SK-N-SH (cell line): Measurements from ENCODE around the gene TXNRD1. TPM values are rescaled to one million over a fixed set of nuclear protein-coding genes. Genes with fewer than 3 reads are reported as not detected.

ENCODE experiments used
- CTCF ChIA-PET: fragments of 300-600, 350-600 bp; formaldehyde crosslinking; extraction: SDS; loops from one replicate; lab custom pipeline; 2021; lab: Yijun Ruan, JAX
- POLR2A ChIA-PET: fragments of 350-600 bp; sonication (Branson Sonifier 250); formaldehyde crosslinking; extraction: SDS; loops from one replicate; lab custom pipeline; 2020; ENCODE audit warnings: antibody characterized with exemption, inconsistent platforms; lab: Yijun Ruan, JAX
- DNase-seq: peaks from one replicate; pipeline ENCODE4 v3.0.0; 2012
- H2AFZ ChIP-seq: fragments of 200-600 bp; sonication (generic); 2 replicates; pipeline ENCODE4 v1.8.1; 2016; ENCODE audit warnings: antibody characterized with exemption, mild to moderate bottlenecking, low read depth
- H3F3A ChIP-seq: fragments of 200-600 bp; sonication (generic); replicated peaks from 2 replicates; pipeline ENCODE3; 2016; ENCODE audit warnings: antibody characterized with exemption, mild to moderate bottlenecking; ENCODE audit not compliant: insufficient read depth
- H3K27ac ChIP-seq, 2 experiments: fragments of 200-500 bp in 1 of 2; fragments of 200-600 bp in 1 of 2; sonication (Bioruptor generic) in 1 of 2; sonication (generic), shearing (Covaris generic) in 1 of 2; 2 replicates each; pipeline versions ENCODE4 v1.5.1 to v1.6.1; 2014 to 2016; ENCODE audit warnings: low read depth in 2 of 2, inconsistent platforms in 1 of 2, low read length in 1 of 2, mild to moderate bottlenecking in 1 of 2, mixed read lengths in 1 of 2
- H3K27me3 ChIP-seq: fragments of 200-600 bp; sonication (generic), shearing (Covaris generic); 2 replicates; pipeline ENCODE4 v1.6.1; 2016; ENCODE audit warnings: mixed run types; ENCODE audit not compliant: insufficient read depth
- H3K36me3 ChIP-seq, 2 experiments: fragments of 200-500 bp in 1 of 2; fragments of 200-600 bp in 1 of 2; sonication (Bioruptor generic) in 1 of 2; sonication (generic) in 1 of 2; replicated peaks in 1 of 2; 2 replicates each; pipeline versions ENCODE3 to v1.5.1; 2014 to 2016; ENCODE audit warnings: low read length in 1 of 2, mild to moderate bottlenecking in 1 of 2; ENCODE audit not compliant: insufficient read depth in 2 of 2, control insufficient read depth in 1 of 2
- H3K4me1 ChIP-seq, 2 experiments: fragments of 200-500 bp in 1 of 2; fragments of 200-600 bp in 1 of 2; sonication (Bioruptor generic) in 1 of 2; sonication (generic), shearing (Covaris generic) in 1 of 2; 2 replicates each; pipeline versions ENCODE4 v1.5.1 to v1.6.1; 2014 to 2016; ENCODE audit warnings: low read depth in 1 of 2, low read length in 1 of 2, mixed run types in 1 of 2; ENCODE audit not compliant: insufficient read depth in 2 of 2, control insufficient read depth in 1 of 2
- H3K4me2 ChIP-seq: fragments of 200-600 bp; sonication (generic), shearing (Covaris generic); 2 replicates; pipeline ENCODE4 v1.6.1; 2017; ENCODE audit warnings: mixed run types
- H3K4me3 ChIP-seq, 2 experiments: fragments of 200-500 bp in 1 of 2; fragments of 200-600 bp in 1 of 2; sonication (Bioruptor generic) in 1 of 2; sonication (generic), shearing (Covaris generic) in 1 of 2; 2 replicates each; pipeline versions ENCODE4 v1.5.1 to v1.8.1; 2014 to 2016; ENCODE audit warnings: low read depth in 2 of 2, inconsistent platforms in 1 of 2, low read length in 1 of 2, mild to moderate bottlenecking in 1 of 2, mixed read lengths in 1 of 2, moderate library complexity in 1 of 2
- H3K79me2 ChIP-seq: fragments of 200-600 bp; sonication (generic); 2 replicates; pipeline ENCODE4 v1.8.1; 2017; ENCODE audit warnings: mild to moderate bottlenecking; ENCODE audit not compliant: insufficient read depth
- H3K9ac ChIP-seq: fragments of 200-600 bp; sonication (generic); 2 replicates; pipeline ENCODE4 v1.6.1; 2017; ENCODE audit warnings: mixed run types
- H3K9me2 ChIP-seq: fragments of 200-600 bp; sonication (generic); 2 replicates; pipeline ENCODE4 v1.6.1; 2017; ENCODE audit warnings: mixed run types
- H3K9me3 ChIP-seq: fragments of 200-600 bp; sonication (generic); 2 replicates; pipeline ENCODE4 v1.6.1; 2017; ENCODE audit warnings: mixed run types, mild to moderate bottlenecking, moderate library complexity
- H4K20me1 ChIP-seq: fragments of 200-600 bp; sonication (generic); 2 replicates; pipeline ENCODE4 v1.6.1; 2017; ENCODE audit warnings: mild to moderate bottlenecking, mixed run types; ENCODE audit not compliant: insufficient read depth
- CHD2 ChIP-seq: fragments of 150-350 bp; IDR thresholded peaks from 2 replicates; pipeline ENCODE4 v1.6.1; 2018; ENCODE audit warnings: low read length; ENCODE audit not compliant: partially characterized antibody
- EP300 ChIP-seq, 2 experiments: IDR thresholded peaks; 2 replicates each; pipeline versions ENCODE4 v1.4.0 to v1.6.1; 2012; ENCODE audit warnings: borderline replicate concordance in 1 of 2, low read depth in 1 of 2, low read length in 1 of 2
- EZH2phosphoT487 ChIP-seq: fragments of 200-600 bp; sonication (generic); IDR thresholded peaks from 2 replicates; pipeline ENCODE4 v1.6.1; 2017; ENCODE audit warnings: low read depth, mixed run types, mild to moderate bottlenecking, antibody characterized with exemption, moderate library complexity, borderline replicate concordance
- FOSL2 ChIP-seq: IDR thresholded peaks from 2 replicates; pipeline ENCODE4 v1.4.0; 2012; ENCODE audit warnings: low read depth, mild to moderate bottlenecking, moderate library complexity, borderline replicate concordance
- GATA2 ChIP-seq: sonication (generic); formaldehyde crosslinking; IDR thresholded peaks from 2 replicates; pipeline ENCODE4 v1.5.0; 2020; ENCODE audit warnings: mild to moderate bottlenecking, missing genetic modification reagents
- JUND ChIP-seq: IDR thresholded peaks from 2 replicates; pipeline ENCODE4 v1.4.0; 2012
- MAX ChIP-seq: IDR thresholded peaks from 2 replicates; pipeline ENCODE4 v1.4.0; 2012; ENCODE audit warnings: low read depth
- MEF2A ChIP-seq: IDR thresholded peaks from 2 replicates; pipeline ENCODE4 v1.4.0; 2012; ENCODE audit warnings: low read depth, borderline replicate concordance
- MXI1 ChIP-seq: IDR thresholded peaks from 2 replicates; pipeline ENCODE4 v1.6.1; 2012; ENCODE audit warnings: mild to moderate bottlenecking, low read depth, low read length, improper control_type of control experiment
- NFIC ChIP-seq: IDR thresholded peaks from 2 replicates; pipeline ENCODE4 v1.4.0; 2012; ENCODE audit warnings: borderline replicate concordance
- NRF1 ChIP-seq: IDR thresholded peaks from 2 replicates; pipeline ENCODE4 v1.6.1; 2012; ENCODE audit warnings: low read depth, mild to moderate bottlenecking, low read length
- POLR2AphosphoS5 ChIP-seq: IDR thresholded peaks from 2 replicates; pipeline ENCODE4 v1.6.1; 2012; ENCODE audit warnings: low read depth, low read length
- RCOR1 ChIP-seq: fragments of 150-350 bp; IDR thresholded peaks from 2 replicates; pipeline ENCODE4 v1.6.1; 2017; ENCODE audit warnings: antibody characterized with exemption, low read length
- RFX5 ChIP-seq: IDR thresholded peaks from 2 replicates; pipeline ENCODE4 v1.6.1; 2012; ENCODE audit warnings: mild to moderate bottlenecking, improper control_type of control experiment, low read length
- RXRA ChIP-seq: IDR thresholded peaks from 2 replicates; pipeline ENCODE4 v1.4.0; 2012; ENCODE audit warnings: low read depth, mild to moderate bottlenecking, borderline replicate concordance
- SIN3A ChIP-seq: IDR thresholded peaks from 2 replicates; pipeline ENCODE4 v1.6.1; 2012; ENCODE audit warnings: low read depth, mild to moderate bottlenecking, low read length, moderate library complexity, borderline replicate concordance
- SMC3 ChIP-seq: IDR thresholded peaks from 2 replicates; pipeline ENCODE4 v1.6.1; 2012; ENCODE audit warnings: low read depth, low read length, improper control_type of control experiment
- TAF1 ChIP-seq: IDR thresholded peaks from 2 replicates; pipeline ENCODE4 v1.6.1; 2012; ENCODE audit warnings: low read depth, mild to moderate bottlenecking, low read length, moderate library complexity, borderline replicate concordance
- TCF12 ChIP-seq: IDR thresholded peaks from 2 replicates; pipeline ENCODE4 v1.4.0; 2012
- TEAD4 ChIP-seq: IDR thresholded peaks from 2 replicates; pipeline ENCODE4 v1.4.0; 2012; ENCODE audit warnings: mild to moderate bottlenecking, borderline replicate concordance; ENCODE audit not compliant: insufficient read depth
- USF2 ChIP-seq: fragments of 150-350 bp; IDR thresholded peaks from 2 replicates; pipeline ENCODE4 v1.6.1; 2017; ENCODE audit warnings: antibody characterized with exemption, low read length, low read depth, borderline replicate concordance
- YY1 ChIP-seq: IDR thresholded peaks from 2 replicates; pipeline ENCODE4 v1.4.0; 2012; ENCODE audit warnings: low read depth, mild to moderate bottlenecking
- WGBS: methylation state at CpG from one replicate; pipeline ENCODE4 v1.1.6; 2017; ENCODE audit warnings: low lambda C conversion rate; 5-methylcytosine and 5-hydroxymethylcytosine counted together
- polyA plus RNA-seq, 3 experiments: library from polyadenylated mRNA; depleted of rRNA; stranded (reverse); fragments of >200 nt; gene quantifications; 2 replicates each; pipeline ENCODE4 v1.2.3, GENCODE V29; 2012
- TF ChIP-seq, protein P1 (sequence below): fragments of 150-350 bp; IDR thresholded peaks from 2 replicates; pipeline ENCODE4 v1.6.1; 2016; ENCODE audit warnings: mild to moderate bottlenecking, low read depth, low read length
- TF ChIP-seq, protein P2 (sequence below): IDR thresholded peaks from 2 replicates; pipeline ENCODE4 v1.6.1; 2012; ENCODE audit warnings: mild to moderate bottlenecking, low read depth, low read length, moderate library complexity

The TXNRD1 gene
- polyA plus RNA-seq, 1 of the 3 experiments (the other 2 are of a cell fraction), result 143 TPM

GRCh38 chr12:104286516-104287482 lies 71.2 kb downstream of the TXNRD1 start:
- no peaks in the 10 kb centered on the region for H3K9me3 ChIP-seq
- H3K27me3 ChIP-seq, result no peaks in the 10 kb centered on the region
- H3K4me3 ChIP-seq, result peak overlapping the region; percentile 74 to 75
- H4K20me1 ChIP-seq, result peaks cover 34% of the 10 kb centered on the region
- peak overlapping the region; percentile 95 for H3K9ac ChIP-seq
- no peaks in the 10 kb centered on the region for H3K9me2 ChIP-seq
- H3K4me2 ChIP-seq, result peak overlapping the region; percentile 95
- H3K4me1 ChIP-seq, result peaks cover 16 to 17% of the 10 kb centered on the region in 2 experiments; a peak in 3 of 4 replicates
- POLR2A ChIA-PET, result interaction anchor here (0.7 to 2.1 kb wide), 5 partner anchors 13 to 366 kb away, joined by 3 to 6 read pairs (median 4); partner anchors contain the start of genes NFYB and TDG
- peaks cover 51% of the 10 kb centered on the region for H3K79me2 ChIP-seq
- CTCF ChIA-PET, result interaction anchor here (1.4 to 3.0 kb wide), 6 partner anchors 9 to 148 kb away, joined by 3 to 13 read pairs (median 5); partner anchors contain the start of genes EID3 and NFYB
- H3K36me3 ChIP-seq, result peaks cover 2 to 11% of the 10 kb centered on the region in 2 experiments
- 0% methylated on average over 38 of the region's 40 CpGs for WGBS
- peak overlapping the region; percentile 64 for H2AFZ ChIP-seq
- peak; percentile 82 for DNase-seq
- H3F3A ChIP-seq, result peaks cover 32% of the 10 kb centered on the region
- H3K27ac ChIP-seq, result peak overlapping the region; percentile 95 to 97
- TF ChIP-seq NFIC, result peak; percentile 43; the same call in 1 of the 2 replicates
- peak; percentile 15; the same call in 1 of the 2 replicates for TF ChIP-seq FOSL2
- TF ChIP-seq RCOR1, result peak; percentile 35; the same call in 1 of the 2 replicates
- peak; percentile 82 for TF ChIP-seq TAF1
- TF ChIP-seq JUND, result no peak; the same call in 1 of the 2 replicates
- peak; percentile 59; the same call in 1 of the 2 replicates for TF ChIP-seq MAX
- peak; percentile 59 for TF ChIP-seq SIN3A
- peak; percentile 82 for TF ChIP-seq MXI1
- TF ChIP-seq RXRA, result no peak
- peak; percentile 47; the same call in 1 of the 2 replicates for TF ChIP-seq NRF1
- TF ChIP-seq CHD2, result no peak
- no peak for TF ChIP-seq MEF2A
- peak; percentile 97 for TF ChIP-seq POLR2AphosphoS5
- no peak for TF ChIP-seq TEAD4
- TF ChIP-seq, protein P1, sequence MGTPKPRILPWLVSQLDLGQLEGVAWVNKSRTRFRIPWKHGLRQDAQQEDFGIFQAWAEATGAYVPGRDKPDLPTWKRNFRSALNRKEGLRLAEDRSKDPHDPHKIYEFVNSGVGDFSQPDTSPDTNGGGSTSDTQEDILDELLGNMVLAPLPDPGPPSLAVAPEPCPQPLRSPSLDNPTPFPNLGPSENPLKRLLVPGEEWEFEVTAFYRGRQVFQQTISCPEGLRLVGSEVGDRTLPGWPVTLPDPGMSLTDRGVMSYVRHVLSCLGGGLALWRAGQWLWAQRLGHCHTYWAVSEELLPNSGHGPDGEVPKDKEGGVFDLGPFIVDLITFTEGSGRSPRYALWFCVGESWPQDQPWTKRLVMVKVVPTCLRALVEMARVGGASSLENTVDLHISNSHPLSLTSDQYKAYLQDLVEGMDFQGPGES, result no peak
- no peak for TF ChIP-seq EZH2phosphoT487
- TF ChIP-seq EP300 (IDR thresholded peaks at IDR 0.05; ENCODE audit: borderline replicate concordance in 1 of 2, low read depth in 1 of 2, low read length in 1 of 2), result peak in 1 of 2 experiments; percentile 56; a peak in 2 of 4 replicates
- TF ChIP-seq USF2, result no peak
- TF ChIP-seq, protein P2, sequence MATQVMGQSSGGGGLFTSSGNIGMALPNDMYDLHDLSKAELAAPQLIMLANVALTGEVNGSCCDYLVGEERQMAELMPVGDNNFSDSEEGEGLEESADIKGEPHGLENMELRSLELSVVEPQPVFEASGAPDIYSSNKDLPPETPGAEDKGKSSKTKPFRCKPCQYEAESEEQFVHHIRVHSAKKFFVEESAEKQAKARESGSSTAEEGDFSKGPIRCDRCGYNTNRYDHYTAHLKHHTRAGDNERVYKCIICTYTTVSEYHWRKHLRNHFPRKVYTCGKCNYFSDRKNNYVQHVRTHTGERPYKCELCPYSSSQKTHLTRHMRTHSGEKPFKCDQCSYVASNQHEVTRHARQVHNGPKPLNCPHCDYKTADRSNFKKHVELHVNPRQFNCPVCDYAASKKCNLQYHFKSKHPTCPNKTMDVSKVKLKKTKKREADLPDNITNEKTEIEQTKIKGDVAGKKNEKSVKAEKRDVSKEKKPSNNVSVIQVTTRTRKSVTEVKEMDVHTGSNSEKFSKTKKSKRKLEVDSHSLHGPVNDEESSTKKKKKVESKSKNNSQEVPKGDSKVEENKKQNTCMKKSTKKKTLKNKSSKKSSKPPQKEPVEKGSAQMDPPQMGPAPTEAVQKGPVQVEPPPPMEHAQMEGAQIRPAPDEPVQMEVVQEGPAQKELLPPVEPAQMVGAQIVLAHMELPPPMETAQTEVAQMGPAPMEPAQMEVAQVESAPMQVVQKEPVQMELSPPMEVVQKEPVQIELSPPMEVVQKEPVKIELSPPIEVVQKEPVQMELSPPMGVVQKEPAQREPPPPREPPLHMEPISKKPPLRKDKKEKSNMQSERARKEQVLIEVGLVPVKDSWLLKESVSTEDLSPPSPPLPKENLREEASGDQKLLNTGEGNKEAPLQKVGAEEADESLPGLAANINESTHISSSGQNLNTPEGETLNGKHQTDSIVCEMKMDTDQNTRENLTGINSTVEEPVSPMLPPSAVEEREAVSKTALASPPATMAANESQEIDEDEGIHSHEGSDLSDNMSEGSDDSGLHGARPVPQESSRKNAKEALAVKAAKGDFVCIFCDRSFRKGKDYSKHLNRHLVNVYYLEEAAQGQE, result peak; percentile 17; the same call in 1 of the 2 replicates
- peak; percentile 26; the same call in 1 of the 2 replicates for TF ChIP-seq YY1
- peak; percentile 67; the same call in 1 of the 2 replicates for TF ChIP-seq RFX5
- TF ChIP-seq SMC3, result no peak
- peak; percentile 7 for TF ChIP-seq TCF12
- TF ChIP-seq GATA2 (CRISPR knock-in tag), result no peak
